ENCODE data around the gene WT1. TPM values are rescaled to one million over a fixed set of nuclear protein-coding genes. Genes with fewer than 3 reads are reported as not detected.
"Not testable (repeated sequence)": the region's sequence is repeated elsewhere in the genome, so short reads cannot be mapped to it uniquely, and the experiment has no call there.

WT1 gene
- total RNA-seq (2014; rRNA removed) = 0.75 and 0.96 TPM in 2 replicates
- 0.68 TPM for polyA plus RNA-seq (2012)

GRCh38 chr11:32435511-32435941 is at the start of gene WT1:
TSS of gene WT1 (minus strand) at chr11:32435539.
- no peak for DNase-seq (ENCODE audit: low read depth)

- no peak for DNase-seq (ENCODE audit: low read depth)
Measured at GRCh38 chr11:32479291-32479690, 44.0 kb upstream of the WT1 start.

- DNase-seq (ENCODE audit: low read depth) = no peak
Measured at GRCh38 chr11:32478277-32478731, 43.0 kb upstream of the WT1 start.

GRCh38 chr11:32473282-32473909 is 38.1 kb upstream of the WT1 start:
- DNase-seq (ENCODE audit: low read depth) = no peak

GRCh38 chr11:32472226-32472625 is 36.9 kb upstream of the WT1 start:
- no peak for DNase-seq (ENCODE audit: low read depth)

- DNase-seq (ENCODE audit: low read depth) = not testable (repeated sequence)
Measured at GRCh38 chr11:32471544-32471943, 36.2 kb upstream of the WT1 start.

GRCh38 chr11:32469791-32470190 is 34.5 kb upstream of the WT1 start:
- no peak for DNase-seq (ENCODE audit: low read depth)

GRCh38 chr11:32466279-32466915 is 31.1 kb upstream of the WT1 start:
- DNase-seq (ENCODE audit: low read depth) = peak; percentile 32

- DNase-seq (ENCODE audit: low read depth) = no peak
Measured at GRCh38 chr11:32464078-32464477, 28.7 kb upstream of the WT1 start.

- no peak for DNase-seq (ENCODE audit: low read depth)
Measured at GRCh38 chr11:32462011-32462690, 26.8 kb upstream of the WT1 start.

- no peak for DNase-seq (ENCODE audit: low read depth)
Measured at GRCh38 chr11:32456864-32457263, 21.5 kb upstream of the WT1 start.

GRCh38 chr11:32454993-32455392 is 19.7 kb upstream of the WT1 start:
- DNase-seq (ENCODE audit: low read depth) = no peak

GRCh38 chr11:32451808-32452207 is 16.5 kb upstream of the WT1 start:
- no peak for DNase-seq (ENCODE audit: low read depth)

GRCh38 chr11:32450372-32450771 is 15.0 kb upstream of the WT1 start:
- DNase-seq (ENCODE audit: low read depth) = no peak

GRCh38 chr11:32448232-32448631 is 12.9 kb upstream of the WT1 start:
- DNase-seq (ENCODE audit: low read depth) = no peak

GRCh38 chr11:32447252-32447651 is 11.9 kb upstream of the WT1 start:
- no peak for DNase-seq (ENCODE audit: low read depth)

GRCh38 chr11:32446227-32446626 is 10.9 kb upstream of the WT1 start:
- DNase-seq (ENCODE audit: low read depth) = no peak

- DNase-seq (ENCODE audit: low read depth) = no peak
Measured at GRCh38 chr11:32444186-32444585, 8.8 kb upstream of the WT1 start.

GRCh38 chr11:32440916-32441315 is 5.6 kb upstream of the WT1 start:
- no peak for DNase-seq (ENCODE audit: low read depth)

- no peak for DNase-seq (ENCODE audit: low read depth)
Measured at GRCh38 chr11:32440312-32440908, 5.1 kb upstream of the WT1 start.

GRCh38 chr11:32439501-32440210 is 4.3 kb upstream of the WT1 start:
- no peak for DNase-seq (ENCODE audit: low read depth)
